Heart left ventricle (tissue), 16 donors: ENCODE results near the gene TNNC2. TPM values are rescaled to one million over a fixed set of nuclear protein-coding genes. Genes with fewer than 3 reads are reported as not detected.

Experiments used
- ATAC-seq, 4 donors: fragments of 200-7000 bp; cut with Tn5 transposase; one replicate each; pipeline ENCODE4 v1.9.1; 2020 to 2022; ENCODE audit warnings: moderate library complexity in 4 of 4, mild to moderate bottlenecking in 3 of 4, moderate number of reproducible peaks in 1 of 4
- DNase-seq, 5 donors: peaks; one replicate each; pipeline ENCODE4 v3.0.0-alpha.2; 2020
- H3K27ac ChIP-seq, 12 donors: fragments of 200-600 bp; sonication (generic) in 4 of 12; one replicate each; pipeline versions ENCODE4 v1.5.0 to v1.8.0; 2016 to 2022; ENCODE audit warnings: mild to moderate bottlenecking in 2 of 12
- H3K27me3 ChIP-seq, 9 donors: fragments of 200-600 bp; sonication (generic) in 2 of 9; one replicate each; pipeline versions ENCODE4 v1.5.1 to v1.8.0; 2016 to 2022; ENCODE audit warnings: mild to moderate bottlenecking in 3 of 9
- H3K36me3 ChIP-seq, 9 donors: fragments of 200-600 bp; sonication (generic) in 2 of 9; one replicate each; pipeline versions ENCODE4 v1.5.0 to v1.8.0; 2018 to 2022; ENCODE audit warnings: mild to moderate bottlenecking in 2 of 9
- H3K4me1 ChIP-seq, 12 donors: fragments of 200-600 bp; sonication (generic) in 4 of 12; one replicate each; pipeline versions ENCODE4 v1.5.0 to v1.8.0; 2016 to 2022; ENCODE audit warnings: mild to moderate bottlenecking in 3 of 12
- H3K4me3 ChIP-seq, 12 donors: fragments of 200-600 bp; sonication (generic) in 4 of 12; one replicate each; pipeline versions ENCODE4 v1.5.0 to v1.8.0; 2017 to 2022; ENCODE audit warnings: mild to moderate bottlenecking in 9 of 12, moderate library complexity in 4 of 12
- H3K9me3 ChIP-seq, 12 donors: fragments of 200-600 bp; sonication (generic) in 4 of 12; one replicate each; pipeline versions ENCODE4 v1.5.0 to v1.8.0; 2016 to 2022; ENCODE audit warnings: mild to moderate bottlenecking in 1 of 12
- CTCF ChIP-seq, 12 donors: fragments of 200-600 bp; sonication (generic) in 4 of 12; IDR thresholded peaks; one replicate each; pipeline versions ENCODE4 v1.5.0 to v1.8.0; 2018 to 2022; ENCODE audit warnings: antibody characterized with exemption in 12 of 12, mild to moderate bottlenecking in 5 of 12
- POLR2A ChIP-seq, 2 donors: fragments of 450-650 bp; IDR thresholded peaks; one replicate each; pipeline ENCODE4 v1.6.1; 2017; ENCODE audit warnings: antibody characterized with exemption in 2 of 2, mild to moderate bottlenecking in 2 of 2, moderate library complexity in 2 of 2
- WGBS, 4 donors: extraction: QIAGEN DNeasy Blood & Tissue Kit in 2 of 4; methylation state at CpG; one replicate each; pipeline versions ENCODE4 v1.1.5 to v1.1.7; 2013 to 2018; 5-methylcytosine and 5-hydroxymethylcytosine counted together
- intact Hi-C, 10 donors: fragments of 100-400 bp; cut with DNase I; formaldehyde crosslinking; loops; one replicate each; pipeline versions ENCODE4 v1.11.1 to v1.14.2; 2022
- polyA plus RNA-seq, 2 donors: library from polyadenylated mRNA; stranded (reverse); fragments of 200-250 nt; gene quantifications; one replicate each; pipeline ENCODE4 v1.2.3, GENCODE V29; 2013
- total RNA-seq, 9 donors: library from RNA; depleted of rRNA in 2 of 9; stranded (reverse); fragments of >200 nt in 2 of 9; fragmentation: NEBNext Ultra II Directional in 3 of 9; extraction: Animal tissue kit (Norgen Biotek cat#: 25700) in 3 of 9; gene quantifications; one replicate each; pipeline versions ENCODE4 v1.1.0 to v1.2.4, GENCODE V29; 2016 to 2023
- donor health status: ischemic (EF 13 %, LVEDD 7.1; RV severe dilation, severe dysfunction).
- donor health status: healthy with polysubstance abuse.
- donor health status: DM: no; HTN: yes; CAD: no.
- donor health status: DM: no; HTN: no; CAD: no.
- donor health status: ischemic (EF 25% LVEDD 6.9; RV normal size, moderate dysfunction).
- donor health status: ischemic (EF 25% LVEDD 5.7; RV mildly dilated, moderate dysfunction).
- donor health status: healthy.
- donor health status: DM: yes; HTN: yes; CAD: no.
- donor health status: ischemic (EF 35%, LVEDD 5.7; RV mildly dilated, moderate dysfunction).
- donor health status: nonischemic (EF 11% LVEDD 7.7; RV severe dilation, severe dysfunction).
- donor health status: DM: yes; HTN: yes; CAD: no.
- donor health status: PGD.
- donor health status: ischemic (EF 29% LVEDD 5.4; RV normal size, mild dysfunction).
- donor health status: nonischemic (EF 23%, LVEDD 6.1; RV moderate dilation, normal function).

Gene TNNC2
- total and polyA plus RNA-seq, 11 donors: 0.14 to 0.30 TPM; not detected in 9

DNA sequence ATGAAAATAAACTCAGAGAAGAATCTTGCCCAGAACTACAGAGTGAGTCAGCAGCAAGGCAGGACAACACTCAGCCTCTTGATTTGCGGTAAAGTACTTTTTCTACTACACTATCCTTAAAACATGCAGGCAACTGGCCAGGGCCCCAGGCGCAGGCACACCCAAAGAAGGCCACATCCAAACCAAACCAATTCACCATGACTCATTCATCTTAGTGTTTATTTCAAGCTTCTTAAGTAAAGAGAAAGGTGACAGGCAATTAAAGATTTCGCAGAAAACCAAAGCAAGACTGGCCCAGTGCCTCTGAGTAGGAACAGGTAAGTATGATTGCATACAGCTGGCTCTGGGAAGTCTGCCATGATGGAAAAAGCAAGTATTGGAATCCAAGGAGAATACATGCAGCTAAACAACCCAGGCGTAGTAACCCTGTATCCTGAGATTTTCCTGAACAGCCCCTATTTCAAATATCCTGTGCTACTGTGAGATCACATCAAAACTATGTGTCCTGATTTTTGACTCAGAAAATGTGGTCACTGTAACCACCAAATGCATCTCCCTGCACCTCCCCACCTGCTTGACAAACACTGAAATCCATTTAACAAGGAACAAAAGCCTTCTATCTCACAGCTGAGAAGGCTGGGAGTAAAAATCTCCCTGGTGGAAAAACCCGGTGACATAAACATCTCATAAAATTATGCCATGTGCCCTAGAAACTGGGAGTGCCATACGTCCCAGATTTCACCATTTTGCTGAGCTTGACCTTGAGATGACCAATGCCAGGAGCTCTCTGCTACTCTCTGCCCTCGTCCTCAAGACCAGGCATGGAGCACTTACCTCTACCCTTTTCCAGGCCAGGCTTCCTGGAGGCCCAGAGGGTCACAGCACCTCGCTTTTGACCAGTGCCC is 47.8 kb downstream of the TNNC2 start:
- ATAC-seq: peak; percentile 48 to 90 (median 88)
- WGBS, 4 donors: 74 to 80% (median 76%) methylated on average over 8 of the region's 8 CpGs
- peaks cover 0 to 33% (median 3%) of the 10 kb centered on the region in 12 donors for H3K4me1 ChIP-seq

DNA sequence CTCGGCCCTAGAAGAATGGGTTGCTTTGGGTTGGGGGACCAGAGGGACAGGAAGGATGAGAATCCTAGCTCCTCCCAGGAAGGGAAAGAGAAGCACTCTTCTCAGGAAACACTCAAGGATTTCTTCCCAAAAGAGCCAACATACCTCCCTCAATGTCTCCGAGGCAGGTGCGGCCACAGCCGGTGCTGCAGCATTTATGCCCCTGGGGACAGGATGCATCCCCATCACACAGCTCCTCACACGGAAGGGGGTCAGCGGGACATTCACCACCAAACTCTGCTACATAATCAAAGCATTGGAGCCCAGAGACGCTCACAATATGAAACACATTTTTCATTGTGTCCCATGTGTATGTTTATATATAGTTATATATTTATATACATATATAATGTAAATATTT is 50.2 kb downstream of the TNNC2 start:
- Histone ChIP-seq H3K36me3 (no peaks in the 10 kb centered on the region), H3K27ac (peak overlapping the region in 1 of 12 donors; percentile 89), H3K27me3 (peaks cover 0 to 3% (median 0%) of the 10 kb centered on the region in 9 donors), H3K4me1 (peaks cover 0 to 31% (median 0%) of the 10 kb centered on the region in 12 donors), H3K9me3 (no peaks in the 10 kb centered on the region), H3K4me3 (no peak overlapping the region)
- intact Hi-C loops: loop anchor here in 3 of 10 donors (10.0 kb wide), 3 partner anchors 312 to 332 kb away; partner anchors contain the start of gene WFDC2 (in 1 of the 3)
- TF ChIP-seq CTCF (IDR thresholded peaks at IDR 0.05): no peak
- TF ChIP-seq POLR2A (IDR thresholded peaks at IDR 0.05): no peak
- ATAC-seq (no peak), DNase-seq (no peak)
- WGBS, 4 donors: 70 to 71% (median 70%) methylated on average over 7 of the region's 7 CpGs

More for the DNA sequence above, 47.8 kb downstream of the TNNC2 start:
- H3K36me3 ChIP-seq: no peaks in the 10 kb centered on the region
- no peak overlapping the region for H3K4me3 ChIP-seq
- no peaks in the 10 kb centered on the region for H3K9me3 ChIP-seq
- no peak for TF ChIP-seq POLR2A (IDR thresholded peaks at IDR 0.05)
- TF ChIP-seq CTCF (IDR thresholded peaks at IDR 0.05): no peak
- peak overlapping the region in 10 of 12 donors; percentile 9 to 89 (median 64) for H3K27ac ChIP-seq
- H3K27me3 ChIP-seq: peaks cover 0 to under 1% (median 0%) of the 10 kb centered on the region in 9 donors
- peak; percentile 62 to 81 (median 70) for DNase-seq
- intact Hi-C loops: loop anchor here in 3 of 10 donors (10.0 kb wide), 3 partner anchors 314 to 334 kb away; partner anchors contain the start of gene WFDC2 (in 1 of the 3)

GRCh38 chr20:45775411-45775810 is 51.7 kb downstream of the TNNC2 start:
- Histone ChIP-seq H3K9me3 (no peaks in the 10 kb centered on the region), H3K4me3 (no peak overlapping the region), H3K4me1 (peaks cover 0 to 28% (median 9%) of the 10 kb centered on the region in 12 donors), H3K27ac (no peak overlapping the region), H3K27me3 (peaks cover 0 to 3% (median 0%) of the 10 kb centered on the region in 9 donors), H3K36me3 (no peaks in the 10 kb centered on the region)
- intact Hi-C loops: loop anchor here in 3 of 10 donors (10.0 kb wide), 3 partner anchors 311 to 331 kb away; partner anchors contain the start of gene WFDC2 (in 1 of the 3)
- DNase-seq (no peak), ATAC-seq (no peak)
- 84 to 96% (median 93%) methylated on average over 5 to 6 of the region's 6 CpGs for WGBS, 4 donors
- TF ChIP-seq POLR2A (IDR thresholded peaks at IDR 0.05) (no peak), CTCF (IDR thresholded peaks at IDR 0.05) (no peak)

DNA sequence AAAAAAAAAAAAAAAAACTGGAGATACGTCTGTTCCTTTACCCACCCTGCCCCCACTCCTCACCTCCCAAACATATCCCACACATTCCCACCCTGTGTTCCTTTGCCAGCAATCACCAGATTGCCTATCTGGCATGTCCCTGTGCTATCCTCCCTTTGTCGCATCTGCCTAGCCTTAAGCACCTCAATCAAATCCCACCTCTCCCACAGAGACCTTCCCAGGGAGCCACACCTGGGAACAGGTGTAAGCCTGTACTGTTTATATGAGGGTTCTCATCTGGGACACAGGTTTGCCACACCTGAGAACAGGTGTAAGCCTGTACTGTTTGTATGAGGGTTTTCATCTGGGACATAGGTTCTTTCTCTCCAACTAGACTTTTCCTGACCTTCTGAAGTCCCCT is 52.2 kb downstream of the TNNC2 start:
- Histone ChIP-seq H3K27ac (no peak overlapping the region), H3K36me3 (no peaks in the 10 kb centered on the region), H3K4me1 (peaks cover 0 to 23% (median 9%) of the 10 kb centered on the region in 12 donors), H3K4me3 (no peak overlapping the region), H3K9me3 (no peaks in the 10 kb centered on the region), H3K27me3 (peaks cover 0 to 3% (median 0%) of the 10 kb centered on the region in 9 donors)
- TF ChIP-seq CTCF (IDR thresholded peaks at IDR 0.05) (no peak), POLR2A (IDR thresholded peaks at IDR 0.05) (no peak)
- intact Hi-C loops: loop anchor here in 8 of 10 donors (5.0 to 10.0 kb wide), 10 partner anchors 228 to 758 kb away; partner anchors contain the start of genes EPPIN (in 1 of the 8) and WFDC2 (in 1 of the 8)
- no peak for ATAC-seq
- no peak for DNase-seq
- WGBS, 4 donors: 54 to 65% (median 58%) methylated on average over 2 of the region's 2 CpGs
